GM18498 (cell line): ENCODE results near the gene TWNK.

Experiments used
- ATAC-seq: cut with Tn5 transposase; IDR thresholded peaks from one replicate; pipeline ENCODE4 v1.9.1; 2021; ENCODE audit warnings: mild to moderate bottlenecking, moderate library complexity; ENCODE audit not compliant: unreplicated experiment

Gene TWNK

GRCh38 chr10:100986952-100987684 is at the start of gene TWNK, which contains the start of gene MRPL43:
Gene TWNK, plus strand, starts transcription at chr10:100987543. Its CDS starts 668 bp downstream, at chr10:100988211.
Gene MRPL43, minus strand, starts transcription at chr10:100987497. Its CDS starts 54 bp downstream, at chr10:100987443.
- ATAC-seq = peak; percentile 87

DNA sequence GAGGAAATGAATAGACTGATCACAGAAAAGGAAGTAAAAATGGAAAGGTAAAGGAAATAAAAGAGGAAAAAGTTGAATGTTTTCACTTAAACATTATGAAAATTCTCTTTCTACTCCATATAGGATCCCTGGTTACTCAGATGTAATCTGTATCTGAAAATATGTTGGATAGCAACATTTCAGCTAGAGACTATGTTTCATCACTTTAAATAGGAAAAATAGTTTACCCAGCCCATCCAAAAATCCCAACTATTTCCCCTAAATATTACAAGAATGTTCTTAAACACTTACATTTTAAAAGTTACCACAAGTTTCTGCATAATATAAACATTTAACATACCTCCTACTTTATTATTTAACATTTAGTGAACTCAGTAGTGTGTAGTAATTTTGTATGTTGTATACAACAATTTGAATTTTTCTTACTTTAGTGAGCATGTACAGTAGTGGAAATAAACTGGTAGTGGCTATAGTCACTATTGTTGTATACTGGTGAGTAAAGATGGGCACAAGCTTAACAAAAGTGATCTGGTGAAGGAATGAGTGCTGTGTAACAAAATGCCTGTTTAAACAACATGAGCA is 47.5 kb upstream of the TWNK start:
- ATAC-seq = no peak

DNA sequence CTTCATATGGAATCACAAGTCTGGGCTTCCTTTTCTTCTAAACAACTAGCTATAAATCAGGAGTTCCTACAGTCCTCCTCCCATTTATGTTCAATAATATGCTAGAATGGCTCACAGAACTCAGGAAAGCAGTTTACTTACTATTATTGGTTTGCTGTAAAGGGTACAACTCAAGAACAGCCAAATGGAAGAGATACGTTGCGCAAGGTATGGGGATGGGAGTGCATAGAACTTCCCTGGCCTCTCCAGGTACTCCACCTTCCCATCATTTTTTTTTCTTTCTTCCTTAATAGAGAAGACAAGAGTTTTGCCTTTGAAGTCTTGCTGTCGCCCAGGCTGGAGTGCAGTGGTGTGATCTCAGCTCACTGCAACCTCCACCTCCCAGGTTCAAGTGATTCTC is 45.1 kb upstream of the TWNK start:
- no peak for ATAC-seq

DNA sequence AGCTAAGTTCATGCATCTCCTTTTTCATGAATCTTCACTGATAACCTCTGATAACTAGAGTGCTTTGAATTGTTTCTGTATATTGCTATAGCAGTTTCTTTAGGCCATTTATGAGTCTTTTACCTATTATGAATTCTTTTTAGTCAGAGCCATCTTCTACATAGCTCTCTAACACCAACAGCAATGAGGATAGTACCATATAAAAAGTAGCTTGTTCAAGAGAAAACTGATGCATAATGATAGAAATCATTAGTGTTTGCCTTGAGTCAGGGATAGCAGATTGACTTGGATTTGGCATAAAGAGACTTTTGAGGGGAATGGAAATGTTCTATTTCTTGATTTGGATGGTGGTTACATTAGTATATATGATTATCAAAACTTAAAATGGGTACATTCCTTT is 43.8 kb upstream of the TWNK start:
- ATAC-seq = no peak

GRCh38 chr10:100945754-100946153 is 41.6 kb upstream of the TWNK start:
- ATAC-seq = no peak

DNA sequence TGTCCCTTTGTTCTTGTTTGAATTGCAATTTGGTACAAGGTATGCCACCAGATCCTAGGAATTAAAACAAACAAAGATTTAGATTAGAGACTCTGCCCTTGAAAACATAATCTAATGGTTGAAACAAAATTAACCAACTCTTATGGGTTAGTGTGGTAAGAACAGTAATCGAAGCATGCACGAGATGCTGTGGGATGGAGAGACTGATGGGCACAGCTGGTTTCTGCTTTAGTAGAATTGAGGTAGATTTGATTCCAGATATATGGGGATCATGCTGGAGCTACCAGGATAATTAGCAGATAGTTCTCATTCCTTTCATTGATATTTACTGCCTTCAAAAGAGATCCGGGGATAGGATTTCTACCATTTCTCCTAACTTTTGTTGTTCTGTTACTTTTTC is 38.4 kb upstream of the TWNK start:
- ATAC-seq = no peak

- no peak for ATAC-seq
These were observed 27.1 kb upstream of the TWNK start for GRCh38 chr10:100960251-100960650.

DNA sequence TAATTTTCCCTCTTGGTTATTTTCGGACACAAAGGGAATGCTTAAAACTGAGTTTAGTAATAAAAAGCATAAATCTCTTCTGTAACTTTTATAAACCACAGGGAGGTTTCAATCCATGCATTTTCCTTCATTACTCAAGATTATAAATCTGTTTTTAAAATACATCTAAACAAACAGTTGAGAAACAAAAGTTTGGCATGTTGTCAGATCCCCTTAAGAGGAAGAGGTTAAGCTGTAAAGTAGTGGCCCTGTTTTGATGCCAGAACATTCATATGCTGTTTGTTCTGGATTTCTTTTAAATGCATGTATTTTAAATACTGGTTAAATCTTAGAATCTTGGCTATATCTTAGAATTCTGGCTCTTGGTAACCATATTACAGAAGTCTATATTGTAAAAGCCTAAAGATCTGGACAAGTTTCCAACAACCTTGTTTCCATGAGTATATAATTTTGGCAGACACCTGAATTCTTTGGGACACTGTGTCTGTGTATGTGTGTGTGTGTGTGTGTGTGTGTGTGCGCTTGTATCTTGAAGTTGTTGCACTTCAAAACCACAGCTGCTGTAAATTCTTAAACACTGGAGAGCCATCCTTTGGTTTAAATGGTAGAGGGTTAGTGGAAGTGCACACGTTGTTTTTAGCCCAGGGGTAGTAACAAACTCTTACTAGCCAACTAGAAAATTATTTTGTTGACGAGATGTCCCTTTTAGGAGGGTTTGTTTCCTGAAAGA is 24.8 kb upstream of the TWNK start:
- ATAC-seq = no peak

GRCh38 chr10:100963826-100964225 is 23.5 kb upstream of the TWNK start:
- no peak for ATAC-seq

DNA sequence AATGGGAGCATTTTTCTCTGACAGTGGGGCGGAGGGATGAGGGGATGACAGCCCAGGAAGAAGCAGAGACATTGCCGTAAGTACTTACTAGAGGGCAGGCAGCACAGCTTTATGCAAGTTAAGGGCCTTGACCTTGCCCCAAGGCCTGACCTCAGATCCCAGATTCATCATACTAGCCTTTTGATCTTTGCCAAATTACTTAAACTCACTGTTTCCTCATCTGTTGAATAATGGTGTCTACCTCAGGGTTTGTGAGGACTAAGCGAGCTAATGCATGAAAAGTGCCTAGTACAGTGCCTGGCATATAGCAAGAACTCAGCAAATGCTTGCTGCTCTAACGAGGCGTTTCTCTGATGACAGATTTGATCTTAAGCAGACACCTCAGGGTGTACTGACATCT is 21.5 kb upstream of the TWNK start:
- ATAC-seq = no peak

GRCh38 chr10:100966887-100967286 is 20.5 kb upstream of the TWNK start:
- no peak for ATAC-seq

DNA sequence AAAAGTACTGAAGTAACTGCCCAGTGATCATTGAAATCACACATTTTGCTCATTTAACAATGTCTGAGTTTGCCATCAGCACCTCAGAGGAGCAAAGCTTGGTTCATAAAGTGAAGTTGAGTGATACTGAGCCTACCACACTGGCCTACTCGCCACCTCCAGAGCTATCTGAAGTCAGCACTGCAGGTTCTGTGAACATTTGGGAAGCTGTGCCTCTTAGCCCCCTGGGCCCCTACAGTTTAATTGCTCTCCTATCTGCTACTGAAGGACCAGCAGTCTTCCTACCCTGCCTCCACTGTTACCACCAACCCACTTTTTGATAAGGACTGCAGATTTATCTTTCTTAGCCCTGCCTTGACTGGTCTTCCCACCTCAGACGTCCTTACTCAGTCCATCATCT is 20.0 kb upstream of the TWNK start:
- no peak for ATAC-seq

- no peak for ATAC-seq
These were observed 19.1 kb upstream of the TWNK start for GRCh38 chr10:100968062-100968736.

DNA sequence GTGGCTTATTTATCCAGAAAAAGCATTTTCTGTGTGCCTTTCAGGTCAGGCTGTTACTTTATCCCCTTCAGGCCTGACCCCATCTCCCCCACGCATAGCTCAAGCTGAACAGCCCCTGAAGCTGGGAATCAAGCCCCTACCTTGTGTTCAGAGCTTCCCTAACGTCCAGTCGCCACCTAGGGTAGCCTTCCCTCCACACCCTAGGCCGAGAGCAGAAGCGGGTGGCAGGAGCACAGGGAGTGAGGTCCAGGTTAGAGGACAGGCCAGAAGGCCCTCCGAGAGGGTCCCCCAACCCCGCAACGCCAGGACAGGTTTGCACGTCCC is 18.5 kb upstream of the TWNK start:
- ATAC-seq = no peak

DNA sequence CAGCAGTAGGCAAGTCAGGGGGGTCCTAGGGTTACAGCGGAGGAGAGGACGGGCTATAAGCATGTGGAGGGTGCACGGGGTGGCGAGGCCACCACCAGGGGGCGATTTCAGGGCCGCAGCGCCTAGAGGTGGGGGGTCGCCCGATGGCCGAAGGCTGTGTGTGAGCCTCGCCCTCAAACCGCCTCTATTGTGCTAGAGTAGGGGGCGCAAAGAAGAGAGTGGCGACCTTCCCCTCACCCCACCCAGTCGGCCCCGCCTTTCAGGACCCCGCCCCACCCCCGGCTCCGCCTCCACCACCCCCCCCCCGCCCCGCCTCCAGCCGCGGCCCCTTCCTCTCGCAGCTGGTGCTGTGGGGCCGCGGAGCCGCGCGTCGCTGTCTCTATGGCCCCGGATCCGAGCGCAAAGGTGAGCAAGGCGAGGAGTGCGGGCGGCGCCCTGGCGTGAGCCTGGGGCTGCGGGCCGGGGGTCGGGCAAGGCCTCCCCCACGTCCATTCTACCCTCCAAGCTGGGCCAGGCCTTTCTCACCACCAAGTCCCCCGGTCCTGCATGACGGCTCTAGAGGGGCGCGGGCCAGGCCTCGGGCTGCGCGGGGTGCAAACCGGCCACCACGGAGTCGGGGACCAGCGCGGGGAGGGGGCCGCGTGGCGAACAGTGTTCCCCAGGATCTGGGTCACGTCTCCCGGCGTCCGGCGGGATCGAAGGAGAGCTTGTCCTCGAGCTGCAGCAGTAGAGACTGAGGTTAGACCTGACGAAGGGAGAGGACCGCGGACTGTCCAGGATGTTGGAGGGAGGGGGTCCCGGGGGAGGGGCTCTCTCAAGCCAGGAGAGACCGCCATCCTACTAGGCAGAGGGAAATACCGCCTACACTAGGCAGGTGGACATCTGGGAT is 17.9 kb upstream of the TWNK start, which contains the start of gene SEMA4G:
Gene SEMA4G, plus strand, starts transcription at position 318 of the 889 bp plus-strand sequence. CDS start 3,409 bp downstream, outside the sequence.
- ATAC-seq = peak; percentile 50

DNA sequence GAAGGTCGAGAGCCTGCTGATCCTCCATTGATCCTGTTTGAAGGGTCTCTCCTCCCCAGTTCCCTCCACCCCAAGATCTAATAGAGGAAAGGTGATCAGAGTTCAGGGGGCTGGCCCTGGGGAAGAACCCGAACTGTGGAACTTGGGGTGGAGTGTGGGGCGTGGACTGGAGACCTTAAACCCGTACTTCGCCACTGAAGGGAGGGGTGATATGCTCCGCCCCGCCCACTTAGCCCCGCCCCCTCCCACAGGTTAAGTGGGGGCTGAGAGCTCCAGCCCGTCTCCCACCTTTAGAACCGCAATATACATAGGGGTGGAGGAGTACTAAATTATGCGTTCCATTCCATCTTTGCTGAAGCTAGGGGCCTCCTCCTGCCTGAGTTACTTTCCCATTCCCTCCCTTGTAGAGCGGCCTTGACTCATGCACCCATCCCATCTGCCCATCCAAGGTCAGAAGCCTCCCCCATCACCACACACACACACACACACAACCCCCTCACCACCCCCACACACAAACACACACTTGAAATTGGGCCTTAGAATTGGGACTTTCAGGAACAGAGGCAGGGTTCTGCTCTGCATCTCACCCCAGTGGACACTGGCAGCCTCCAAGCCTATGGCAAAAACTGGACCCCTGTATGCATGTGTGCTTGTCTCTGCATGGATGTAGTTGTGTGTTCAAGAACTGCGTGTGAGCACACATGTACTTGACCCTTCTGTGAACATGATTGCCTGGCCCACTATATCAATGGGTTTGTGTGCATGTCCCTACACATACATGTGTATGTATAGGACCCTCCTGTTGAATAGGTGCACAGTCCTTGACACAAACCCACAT is 17.0 kb upstream of the TWNK start:
- ATAC-seq = no peak

- no peak for ATAC-seq
These were observed 16.2 kb upstream of the TWNK start for GRCh38 chr10:100970914-100971811.

GRCh38 chr10:100972115-100972903 is 15.0 kb upstream of the TWNK start:
- no peak for ATAC-seq
